Right lobe of liver (tissue), 4 donors: ENCODE results near the gene HS3ST6.

Experiments
- CTCF ChIP-seq, 4 donors: fragments of 200-600 bp in 3 of 4; fragments of 450-650 bp in 1 of 4; IDR thresholded peaks; one replicate each; pipeline versions ENCODE4 v1.5.1 to v1.8.0; 2016 to 2022; ENCODE audit warnings: antibody characterized with exemption in 4 of 4, mild to moderate bottlenecking in 2 of 4
- POLR2A ChIP-seq: fragments of 450-650 bp; IDR thresholded peaks from one replicate; pipeline ENCODE4 v1.6.1; 2017; ENCODE audit warnings: antibody characterized with exemption, mild to moderate bottlenecking
- donor health status: DM: no; HTN: no; CAD: no.
- donor health status: DM: no; HTN: no; CAD: no.
- donor health status: DM: no; HTN: yes; CAD: no.

DNA sequence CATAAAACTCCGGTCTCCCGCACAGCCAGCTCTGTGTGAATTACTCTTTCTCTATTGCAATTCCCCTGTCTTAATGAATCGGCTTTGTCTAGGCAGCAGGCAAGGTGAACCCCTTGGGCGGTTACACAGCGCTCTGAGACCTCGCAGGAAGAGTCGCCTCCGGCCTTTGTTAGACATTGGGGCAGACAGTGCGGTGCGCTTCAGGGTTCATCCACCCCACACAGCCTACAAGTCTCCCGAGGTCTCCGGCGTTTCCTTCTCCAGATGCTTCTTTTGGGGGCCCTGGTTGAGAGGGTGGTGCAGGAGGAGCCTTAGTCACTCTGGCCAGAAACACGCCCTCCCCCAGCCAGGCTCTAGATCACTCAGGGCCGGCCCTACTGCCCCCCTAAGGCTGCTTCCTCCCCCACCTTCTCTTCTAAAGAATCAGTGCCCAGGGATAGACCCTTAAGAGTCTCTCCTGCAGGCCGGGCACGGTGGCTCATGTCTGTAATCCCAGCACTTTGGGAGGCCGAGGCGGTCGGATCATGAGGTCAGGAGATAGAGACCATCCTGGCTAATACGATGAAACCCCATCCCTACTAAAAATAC, 26.5 kb upstream of the HS3ST6 start:
- TF ChIP-seq CTCF (IDR thresholded peaks at IDR 0.05), result no peak
- TF ChIP-seq POLR2A, result no peak
